SK-N-SH (cell line): ENCODE results near the gene CIC. TPM values are rescaled to one million over a fixed set of nuclear protein-coding genes. Genes with fewer than 3 reads are reported as not detected.
A peak's percentile ranks its signal among the peaks of the same experiment; 100 is the strongest.

ENCODE experiments used
- CTCF ChIA-PET: fragments of 300-600, 350-600 bp; formaldehyde crosslinking; extraction: SDS; loops from one replicate; lab custom pipeline; 2021; lab: Yijun Ruan, JAX
- POLR2A ChIA-PET: fragments of 350-600 bp; sonication (Branson Sonifier 250); formaldehyde crosslinking; extraction: SDS; loops from one replicate; lab custom pipeline; 2020; ENCODE audit warnings: antibody characterized with exemption, inconsistent platforms; lab: Yijun Ruan, JAX
- DNase-seq: peaks from one replicate; pipeline ENCODE4 v3.0.0; 2012
- H2AFZ ChIP-seq: fragments of 200-600 bp; sonication (generic); 2 replicates; pipeline ENCODE4 v1.8.1; 2016; ENCODE audit warnings: antibody characterized with exemption, mild to moderate bottlenecking, low read depth
- H3F3A ChIP-seq: fragments of 200-600 bp; sonication (generic); replicated peaks from 2 replicates; pipeline ENCODE3; 2016; ENCODE audit warnings: antibody characterized with exemption, mild to moderate bottlenecking; ENCODE audit not compliant: insufficient read depth
- H3K27ac ChIP-seq, 2 experiments: fragments of 200-500 bp in 1 of 2; fragments of 200-600 bp in 1 of 2; sonication (Bioruptor generic) in 1 of 2; sonication (generic), shearing (Covaris generic) in 1 of 2; 2 replicates each; pipeline versions ENCODE4 v1.5.1 to v1.6.1; 2014 to 2016; ENCODE audit warnings: low read depth in 2 of 2, inconsistent platforms in 1 of 2, low read length in 1 of 2, mild to moderate bottlenecking in 1 of 2, mixed read lengths in 1 of 2
- H3K27me3 ChIP-seq: fragments of 200-600 bp; sonication (generic), shearing (Covaris generic); 2 replicates; pipeline ENCODE4 v1.6.1; 2016; ENCODE audit warnings: mixed run types; ENCODE audit not compliant: insufficient read depth
- H3K36me3 ChIP-seq, 2 experiments: fragments of 200-500 bp in 1 of 2; fragments of 200-600 bp in 1 of 2; sonication (Bioruptor generic) in 1 of 2; sonication (generic) in 1 of 2; replicated peaks in 1 of 2; 2 replicates each; pipeline versions ENCODE3 to v1.5.1; 2014 to 2016; ENCODE audit warnings: low read length in 1 of 2, mild to moderate bottlenecking in 1 of 2; ENCODE audit not compliant: insufficient read depth in 2 of 2, control insufficient read depth in 1 of 2
- H3K4me1 ChIP-seq, 2 experiments: fragments of 200-500 bp in 1 of 2; fragments of 200-600 bp in 1 of 2; sonication (Bioruptor generic) in 1 of 2; sonication (generic), shearing (Covaris generic) in 1 of 2; 2 replicates each; pipeline versions ENCODE4 v1.5.1 to v1.6.1; 2014 to 2016; ENCODE audit warnings: low read depth in 1 of 2, low read length in 1 of 2, mixed run types in 1 of 2; ENCODE audit not compliant: insufficient read depth in 2 of 2, control insufficient read depth in 1 of 2
- H3K4me2 ChIP-seq: fragments of 200-600 bp; sonication (generic), shearing (Covaris generic); 2 replicates; pipeline ENCODE4 v1.6.1; 2017; ENCODE audit warnings: mixed run types
- H3K4me3 ChIP-seq, 2 experiments: fragments of 200-500 bp in 1 of 2; fragments of 200-600 bp in 1 of 2; sonication (Bioruptor generic) in 1 of 2; sonication (generic), shearing (Covaris generic) in 1 of 2; 2 replicates each; pipeline versions ENCODE4 v1.5.1 to v1.8.1; 2014 to 2016; ENCODE audit warnings: low read depth in 2 of 2, inconsistent platforms in 1 of 2, low read length in 1 of 2, mild to moderate bottlenecking in 1 of 2, mixed read lengths in 1 of 2, moderate library complexity in 1 of 2
- H3K79me2 ChIP-seq: fragments of 200-600 bp; sonication (generic); 2 replicates; pipeline ENCODE4 v1.8.1; 2017; ENCODE audit warnings: mild to moderate bottlenecking; ENCODE audit not compliant: insufficient read depth
- H3K9ac ChIP-seq: fragments of 200-600 bp; sonication (generic); 2 replicates; pipeline ENCODE4 v1.6.1; 2017; ENCODE audit warnings: mixed run types
- H3K9me2 ChIP-seq: fragments of 200-600 bp; sonication (generic); 2 replicates; pipeline ENCODE4 v1.6.1; 2017; ENCODE audit warnings: mixed run types
- H3K9me3 ChIP-seq: fragments of 200-600 bp; sonication (generic); 2 replicates; pipeline ENCODE4 v1.6.1; 2017; ENCODE audit warnings: mixed run types, mild to moderate bottlenecking, moderate library complexity
- H4K20me1 ChIP-seq: fragments of 200-600 bp; sonication (generic); 2 replicates; pipeline ENCODE4 v1.6.1; 2017; ENCODE audit warnings: mild to moderate bottlenecking, mixed run types; ENCODE audit not compliant: insufficient read depth
- ELF1 ChIP-seq: IDR thresholded peaks from 2 replicates; pipeline ENCODE4 v1.4.0; 2012
- EZH2phosphoT487 ChIP-seq: fragments of 200-600 bp; sonication (generic); IDR thresholded peaks from 2 replicates; pipeline ENCODE4 v1.6.1; 2017; ENCODE audit warnings: low read depth, mixed run types, mild to moderate bottlenecking, antibody characterized with exemption, moderate library complexity, borderline replicate concordance
- FOXM1 ChIP-seq: IDR thresholded peaks from 2 replicates; pipeline ENCODE4 v1.4.0; 2012; ENCODE audit warnings: low read depth, mild to moderate bottlenecking
- JUND ChIP-seq: IDR thresholded peaks from 2 replicates; pipeline ENCODE4 v1.4.0; 2012
- MEF2A ChIP-seq: IDR thresholded peaks from 2 replicates; pipeline ENCODE4 v1.4.0; 2012; ENCODE audit warnings: low read depth, borderline replicate concordance
- RCOR1 ChIP-seq: fragments of 150-350 bp; IDR thresholded peaks from 2 replicates; pipeline ENCODE4 v1.6.1; 2017; ENCODE audit warnings: antibody characterized with exemption, low read length
- RFX5 ChIP-seq: IDR thresholded peaks from 2 replicates; pipeline ENCODE4 v1.6.1; 2012; ENCODE audit warnings: mild to moderate bottlenecking, improper control_type of control experiment, low read length
- TAF1 ChIP-seq: IDR thresholded peaks from 2 replicates; pipeline ENCODE4 v1.6.1; 2012; ENCODE audit warnings: low read depth, mild to moderate bottlenecking, low read length, moderate library complexity, borderline replicate concordance
- TEAD4 ChIP-seq: IDR thresholded peaks from 2 replicates; pipeline ENCODE4 v1.4.0; 2012; ENCODE audit warnings: mild to moderate bottlenecking, borderline replicate concordance; ENCODE audit not compliant: insufficient read depth
- YY1 ChIP-seq: IDR thresholded peaks from 2 replicates; pipeline ENCODE4 v1.4.0; 2012; ENCODE audit warnings: low read depth, mild to moderate bottlenecking
- WGBS: methylation state at CpG from one replicate; pipeline ENCODE4 v1.1.6; 2017; ENCODE audit warnings: low lambda C conversion rate; 5-methylcytosine and 5-hydroxymethylcytosine counted together
- polyA plus RNA-seq, 3 experiments: library from polyadenylated mRNA; depleted of rRNA; stranded (reverse); fragments of >200 nt; gene quantifications; 2 replicates each; pipeline ENCODE4 v1.2.3, GENCODE V29; 2012
- TF ChIP-seq, protein P1 (sequence below): fragments of 200-600 bp; sonication (generic); IDR thresholded peaks from 2 replicates; pipeline ENCODE4 v1.6.1; 2017; ENCODE audit warnings: antibody characterized with exemption, mild to moderate bottlenecking, moderate library complexity
- TF ChIP-seq, protein P2 (sequence below): fragments of 150-350 bp; IDR thresholded peaks from 2 replicates; pipeline ENCODE4 v1.6.1; 2017; ENCODE audit warnings: antibody characterized with exemption, low read length, low read depth, borderline replicate concordance

Gene CIC
- polyA plus RNA-seq, 1 of the 3 experiments (the other 2 are of a cell fraction), result 16.9 TPM

DNA sequence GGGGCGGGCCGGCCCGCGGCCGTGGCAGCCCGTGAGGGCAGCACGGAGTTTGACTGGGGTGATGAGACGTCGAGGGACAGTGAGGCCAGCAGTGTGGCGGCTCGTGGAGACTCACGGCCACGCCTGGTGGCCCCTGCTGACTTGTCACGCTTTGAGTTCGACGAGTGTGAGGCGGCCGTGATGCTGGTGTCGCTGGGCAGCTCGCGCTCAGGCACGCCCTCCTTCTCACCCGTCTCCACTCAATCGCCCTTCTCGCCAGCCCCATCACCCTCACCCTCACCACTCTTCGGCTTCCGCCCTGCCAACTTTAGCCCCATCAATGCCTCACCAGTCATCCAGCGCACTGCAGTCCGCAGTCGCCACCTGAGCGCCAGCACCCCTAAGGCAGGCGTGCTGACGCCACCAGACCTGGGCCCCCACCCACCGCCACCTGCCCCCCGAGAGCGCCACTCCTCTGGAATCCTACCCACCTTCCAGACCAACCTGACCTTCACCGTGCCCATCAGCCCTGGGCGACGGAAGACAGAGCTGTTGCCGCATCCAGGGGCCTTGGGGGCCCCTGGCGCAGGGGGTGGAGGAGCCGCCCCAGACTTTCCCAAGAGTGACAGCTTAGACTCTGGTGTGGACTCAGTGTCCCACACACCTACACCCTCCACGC lies 4.5 kb downstream of the CIC start (continued):
- TF ChIP-seq MEF2A (no peak), RFX5 (no peak), RCOR1 (no peak), ELF1 (no peak), YY1 (no peak)
- TF ChIP-seq, protein P1, sequence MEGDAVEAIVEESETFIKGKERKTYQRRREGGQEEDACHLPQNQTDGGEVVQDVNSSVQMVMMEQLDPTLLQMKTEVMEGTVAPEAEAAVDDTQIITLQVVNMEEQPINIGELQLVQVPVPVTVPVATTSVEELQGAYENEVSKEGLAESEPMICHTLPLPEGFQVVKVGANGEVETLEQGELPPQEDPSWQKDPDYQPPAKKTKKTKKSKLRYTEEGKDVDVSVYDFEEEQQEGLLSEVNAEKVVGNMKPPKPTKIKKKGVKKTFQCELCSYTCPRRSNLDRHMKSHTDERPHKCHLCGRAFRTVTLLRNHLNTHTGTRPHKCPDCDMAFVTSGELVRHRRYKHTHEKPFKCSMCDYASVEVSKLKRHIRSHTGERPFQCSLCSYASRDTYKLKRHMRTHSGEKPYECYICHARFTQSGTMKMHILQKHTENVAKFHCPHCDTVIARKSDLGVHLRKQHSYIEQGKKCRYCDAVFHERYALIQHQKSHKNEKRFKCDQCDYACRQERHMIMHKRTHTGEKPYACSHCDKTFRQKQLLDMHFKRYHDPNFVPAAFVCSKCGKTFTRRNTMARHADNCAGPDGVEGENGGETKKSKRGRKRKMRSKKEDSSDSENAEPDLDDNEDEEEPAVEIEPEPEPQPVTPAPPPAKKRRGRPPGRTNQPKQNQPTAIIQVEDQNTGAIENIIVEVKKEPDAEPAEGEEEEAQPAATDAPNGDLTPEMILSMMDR, result no peak

- peaks cover 97% of the 10 kb centered on the region for H3K79me2 ChIP-seq
- TF ChIP-seq FOXM1 (no peak), TEAD4 (no peak), JUND (no peak), EZH2phosphoT487 (no peak), TAF1 (no peak)
- TF ChIP-seq, protein P2, sequence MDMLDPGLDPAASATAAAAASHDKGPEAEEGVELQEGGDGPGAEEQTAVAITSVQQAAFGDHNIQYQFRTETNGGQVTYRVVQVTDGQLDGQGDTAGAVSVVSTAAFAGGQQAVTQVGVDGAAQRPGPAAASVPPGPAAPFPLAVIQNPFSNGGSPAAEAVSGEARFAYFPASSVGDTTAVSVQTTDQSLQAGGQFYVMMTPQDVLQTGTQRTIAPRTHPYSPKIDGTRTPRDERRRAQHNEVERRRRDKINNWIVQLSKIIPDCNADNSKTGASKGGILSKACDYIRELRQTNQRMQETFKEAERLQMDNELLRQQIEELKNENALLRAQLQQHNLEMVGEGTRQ, result no peak
- TF ChIP-seq, all 33 proteins: peak for 0
- ChIA-PET CTCF (interaction anchor here (1.2 to 1.5 kb wide), 2 partner anchors 9 to 21 kb away, joined by 4 read pairs; no protein-coding TSS in a partner anchor), POLR2A (no interaction called here)
- H3K9ac ChIP-seq, result no peak overlapping the region
- no peak for DNase-seq
- no peak overlapping the region for H2AFZ ChIP-seq
- H3K9me2 ChIP-seq, result no peaks in the 10 kb centered on the region
- peaks cover 27% of the 10 kb centered on the region for H3F3A ChIP-seq
- H3K4me1 ChIP-seq, result peaks cover 39 to 68% of the 10 kb centered on the region in 2 experiments; a peak in 3 of 4 replicates
- H3K4me2 ChIP-seq, result peak overlapping the region; percentile 55
- H3K9me3 ChIP-seq, result no peaks in the 10 kb centered on the region
- H3K27me3 ChIP-seq, result no peaks in the 10 kb centered on the region
- no peak overlapping the region for H3K4me3 ChIP-seq
- H3K27ac ChIP-seq, result no peak overlapping the region; a peak in 1 of 4 replicates
- H4K20me1 ChIP-seq, result no peaks in the 10 kb centered on the region
- WGBS, result 98% methylated on average over 16 of the region's 22 CpGs
- peaks cover 13 to 39% of the 10 kb centered on the region in 2 experiments for H3K36me3 ChIP-seq
Observed at GRCh38 chr19:42274065-42274682, 5.1 kb downstream of the CIC start.
